Stimulated activated CD8-positive, alpha-beta memory T cell treated with anti-CD3 and anti-CD28 coated beads, Interleukin-4, amount 100 ng/mL, for 24 hours (primary cell): Measurements from ENCODE around the gene KRT6A.

Experiments
- DNase-seq: peaks from one replicate; pipeline ENCODE4 v3.0.0-alpha.2; 2020; ENCODE audit warnings: low read depth

Gene KRT6A

GRCh38 chr12:52524898-52525591 is 32.0 kb upstream of the KRT6A start:
- no peak for DNase-seq

DNA sequence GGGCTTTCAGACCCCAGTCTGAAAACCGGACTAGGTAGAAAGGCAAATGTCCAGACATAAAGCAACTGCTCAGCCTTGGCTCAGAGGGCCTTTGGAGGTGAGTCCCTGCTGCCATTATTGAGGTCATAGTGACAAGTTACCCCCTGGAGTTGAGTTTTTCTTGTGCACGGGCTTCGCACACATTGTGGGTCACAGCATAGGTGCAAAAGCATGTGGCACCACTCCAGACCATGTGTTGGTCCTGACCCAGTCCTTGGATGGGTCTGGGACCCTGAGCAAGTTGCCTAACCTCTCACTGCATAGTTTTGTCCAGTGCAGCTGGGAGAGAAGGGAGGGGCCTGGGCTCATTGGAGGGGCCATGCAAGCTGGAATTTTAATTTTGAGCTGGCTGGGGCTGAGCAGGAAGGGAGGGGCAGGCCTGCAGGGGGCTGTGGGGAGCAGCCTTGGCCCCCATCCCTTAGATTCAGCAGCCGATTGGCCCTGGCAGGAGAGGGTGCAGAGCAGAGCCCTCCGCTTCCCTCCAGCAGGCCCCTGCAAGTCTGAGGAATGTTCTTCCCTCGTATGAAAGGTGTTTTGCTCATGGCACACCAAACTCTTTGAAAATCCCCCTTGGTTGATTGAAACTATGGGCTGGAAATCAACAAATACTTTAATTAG is 31.3 kb upstream of the KRT6A start:
- DNase-seq = no peak

GRCh38 chr12:52523824-52524223 is 30.8 kb upstream of the KRT6A start:
- DNase-seq = no peak

DNA sequence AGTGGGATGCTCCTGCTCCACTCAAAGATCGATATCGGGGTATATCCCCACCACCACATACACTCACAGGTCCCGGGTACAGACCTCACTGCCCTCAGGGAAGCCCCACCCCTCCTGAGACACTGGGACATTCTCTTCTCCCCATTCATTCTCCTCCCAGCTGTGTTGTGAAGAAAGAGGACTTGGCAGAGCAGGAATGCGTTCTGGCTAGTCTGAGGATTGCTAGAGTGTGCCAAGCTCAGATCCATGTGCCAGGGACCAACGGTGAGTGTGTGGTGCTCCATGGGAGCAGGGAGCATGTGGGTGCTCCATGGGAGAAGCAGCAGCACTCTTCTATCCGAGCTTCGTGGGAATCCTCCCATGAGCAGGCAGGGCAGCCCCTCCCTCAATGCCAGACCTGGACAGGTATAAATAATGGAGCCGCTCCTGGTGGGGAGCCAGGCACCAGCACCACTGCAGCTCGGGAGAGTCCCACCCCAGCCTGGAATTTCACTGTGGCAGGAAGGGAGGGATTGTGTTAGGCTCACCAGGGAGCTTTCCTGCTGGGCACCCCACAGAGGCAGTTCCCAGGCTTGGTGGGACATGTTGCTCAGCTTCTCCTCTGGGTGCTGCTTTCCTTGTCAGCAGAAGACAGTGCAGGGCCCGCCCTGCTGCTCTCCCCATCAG is 29.4 kb upstream of the KRT6A start:
- no peak for DNase-seq

GRCh38 chr12:52521568-52522266 is 28.7 kb upstream of the KRT6A start:
- no peak for DNase-seq

- DNase-seq = no peak
These were observed 28.1 kb upstream of the KRT6A start for GRCh38 chr12:52521175-52521567.

GRCh38 chr12:52519826-52520662 is 27.0 kb upstream of the KRT6A start, which contains the start of gene KRT5:
Gene KRT5, minus strand, starts transcription at chr12:52520394. Its CDS starts 98 bp downstream, at chr12:52520296.
- no peak for DNase-seq

GRCh38 chr12:52519387-52519703 is 26.3 kb upstream of the KRT6A start:
- DNase-seq = no peak

DNA sequence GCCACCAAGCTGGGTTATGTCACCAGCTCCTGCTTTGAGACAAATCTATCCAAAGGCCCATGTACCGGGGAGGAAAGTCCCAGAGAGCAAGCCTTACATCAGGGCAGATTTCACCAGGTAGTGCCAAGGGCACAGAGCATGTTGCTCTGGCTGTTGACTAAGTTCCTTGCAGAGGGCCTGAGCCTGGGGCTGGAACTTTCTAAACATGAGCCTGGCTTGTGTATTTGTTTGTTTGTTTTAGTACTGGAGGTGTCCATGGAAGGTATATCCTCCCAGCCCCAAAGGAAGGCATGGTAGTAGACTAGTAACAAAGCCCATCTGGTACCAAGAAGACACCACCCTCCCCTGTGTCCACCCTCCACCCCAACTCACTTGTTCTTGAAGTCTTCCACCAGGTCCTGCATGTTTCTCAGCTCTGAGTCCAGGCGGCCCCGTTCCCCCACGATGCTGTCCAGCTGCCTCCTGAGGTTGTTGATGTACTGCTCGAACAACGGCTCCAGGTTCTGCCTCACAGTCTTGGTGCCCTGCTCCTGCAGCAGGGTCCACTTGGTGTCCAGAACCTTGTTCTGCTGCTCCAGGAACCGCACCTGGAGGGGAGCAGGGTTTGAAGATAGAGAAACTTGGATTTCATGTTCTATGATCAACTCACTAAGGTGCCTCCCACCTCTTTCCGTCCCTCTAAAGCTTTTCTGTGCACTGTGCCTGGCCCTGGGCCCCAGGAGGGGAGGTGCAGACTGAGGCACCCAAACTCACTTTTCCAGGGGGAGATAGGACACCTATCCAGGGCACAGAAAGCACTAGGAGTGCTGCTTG is 25.7 kb upstream of the KRT6A start:
- DNase-seq = no peak

DNA sequence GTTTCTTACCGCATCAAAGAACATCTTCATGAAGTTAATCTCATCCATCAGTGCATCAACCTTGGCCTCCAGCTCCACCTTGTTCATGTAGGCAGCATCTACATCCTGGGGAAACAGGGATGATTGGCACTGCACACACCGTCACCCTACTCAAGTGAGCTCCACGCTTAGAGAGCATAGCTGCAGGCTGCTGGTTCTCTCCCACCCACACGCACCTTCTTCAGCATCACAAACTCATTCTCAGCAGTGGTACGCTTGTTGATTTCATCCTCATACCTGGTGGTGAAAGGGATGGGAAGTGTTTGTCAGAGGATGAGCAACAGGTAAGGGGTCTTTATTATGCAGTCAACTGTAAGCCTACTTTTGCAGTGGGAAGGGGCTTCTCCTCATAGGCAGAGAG is 24.8 kb upstream of the KRT6A start:
- no peak for DNase-seq

GRCh38 chr12:52517005-52517835 is 24.2 kb upstream of the KRT6A start:
- no peak for DNase-seq

DNA sequence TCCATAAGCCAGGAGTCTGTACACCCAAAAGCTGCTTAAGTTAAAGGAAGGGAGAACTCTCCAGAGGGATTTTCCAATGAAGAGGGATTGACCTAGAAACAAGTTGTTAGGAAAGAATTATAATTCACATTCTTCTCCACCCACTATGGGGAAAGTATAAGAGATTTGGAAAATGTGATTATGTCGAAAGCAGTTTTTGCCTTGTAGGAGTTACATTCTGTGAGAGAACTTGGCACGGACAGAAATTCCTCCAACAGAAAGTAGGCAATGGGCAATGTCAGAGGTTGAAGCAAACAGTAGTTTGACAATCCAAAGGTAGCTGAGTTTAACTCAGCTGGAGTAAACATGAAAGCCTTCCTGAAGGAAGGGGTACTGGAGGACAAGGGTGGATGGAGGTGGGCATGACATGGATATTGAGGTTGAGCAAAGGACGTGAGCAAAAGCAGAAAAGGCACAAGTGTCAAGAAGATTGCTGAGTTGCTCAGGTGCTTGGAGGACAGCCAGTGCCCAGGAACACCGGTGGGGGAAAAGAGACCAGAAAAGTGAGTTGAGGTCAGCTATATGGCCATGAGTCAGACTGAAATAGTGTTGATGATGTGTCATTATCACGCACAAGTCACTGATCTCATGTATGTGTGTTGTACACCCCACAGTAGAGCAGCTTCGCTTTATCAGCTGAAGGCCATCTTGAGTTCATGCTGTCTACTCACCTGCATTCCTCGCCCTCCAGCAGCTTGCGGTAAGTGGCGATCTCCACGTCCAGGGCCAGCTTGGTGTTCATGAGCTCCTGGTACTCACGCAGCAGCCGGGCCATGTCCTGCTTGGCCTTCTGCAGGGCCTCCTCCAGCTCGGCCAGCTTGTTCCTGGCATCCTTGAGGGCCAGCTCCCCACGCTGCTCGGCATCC is 23.1 kb upstream of the KRT6A start:
- no peak for DNase-seq

GRCh38 chr12:52515319-52515646 is 22.2 kb upstream of the KRT6A start:
- DNase-seq = no peak

DNA sequence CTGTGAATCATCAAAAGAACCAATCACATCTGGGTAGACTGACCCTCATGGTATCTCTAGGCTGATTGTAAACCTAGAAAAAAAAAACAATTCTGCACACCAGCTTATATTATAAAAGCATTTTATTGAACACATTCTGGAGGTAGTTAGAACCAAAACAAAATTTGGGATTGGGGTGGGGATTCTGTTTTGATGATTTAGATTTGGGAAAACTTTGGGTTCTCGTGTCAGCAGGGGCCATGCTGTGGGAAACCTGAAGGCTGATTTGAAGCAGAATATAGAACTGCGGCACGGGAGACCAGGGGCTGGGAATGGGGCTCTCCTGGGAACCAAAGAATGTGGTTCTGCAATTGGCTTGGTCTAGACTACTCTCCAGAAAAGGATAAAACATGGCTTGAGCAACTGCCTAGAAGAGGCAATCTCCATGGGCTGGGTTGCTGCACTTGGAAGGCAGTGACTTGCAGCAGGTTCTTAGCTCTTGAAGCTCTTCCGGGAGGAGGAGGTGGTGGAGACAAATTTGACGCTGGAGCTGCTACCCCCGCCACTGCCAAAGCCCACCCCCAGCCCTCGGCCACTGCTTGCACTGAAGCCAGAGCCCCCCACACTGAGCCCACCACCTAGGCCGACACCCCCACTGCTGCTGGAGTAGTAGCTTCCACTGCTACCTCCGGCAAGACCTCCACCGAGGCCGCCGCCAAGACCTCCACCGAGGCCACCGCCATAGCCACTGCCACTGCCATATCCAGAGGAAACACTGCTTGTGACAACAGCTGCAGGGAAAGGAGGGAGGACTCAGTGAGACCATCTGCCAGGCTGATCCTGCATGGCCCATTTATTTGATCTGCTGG is 21.6 kb upstream of the KRT6A start:
- DNase-seq = no peak

DNA sequence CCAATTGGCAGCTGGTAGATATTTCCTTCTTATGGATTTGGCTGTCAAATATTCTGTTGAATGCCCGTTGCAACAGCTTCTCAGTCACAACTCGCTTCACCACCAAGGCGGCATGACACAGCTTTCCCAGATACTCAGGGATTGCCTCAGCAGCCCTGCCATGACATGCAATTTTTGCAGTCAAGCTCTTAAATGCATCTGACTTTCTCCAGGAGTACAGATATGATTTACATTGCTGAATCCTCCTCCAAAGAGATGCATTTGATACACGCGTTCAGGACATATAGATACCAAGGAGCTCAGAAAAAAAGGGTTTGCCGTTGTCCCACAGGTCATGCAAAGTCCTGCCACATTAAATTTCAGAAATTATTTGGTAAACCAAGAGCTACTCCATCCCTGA is 20.7 kb upstream of the KRT6A start:
- DNase-seq = no peak

DNA sequence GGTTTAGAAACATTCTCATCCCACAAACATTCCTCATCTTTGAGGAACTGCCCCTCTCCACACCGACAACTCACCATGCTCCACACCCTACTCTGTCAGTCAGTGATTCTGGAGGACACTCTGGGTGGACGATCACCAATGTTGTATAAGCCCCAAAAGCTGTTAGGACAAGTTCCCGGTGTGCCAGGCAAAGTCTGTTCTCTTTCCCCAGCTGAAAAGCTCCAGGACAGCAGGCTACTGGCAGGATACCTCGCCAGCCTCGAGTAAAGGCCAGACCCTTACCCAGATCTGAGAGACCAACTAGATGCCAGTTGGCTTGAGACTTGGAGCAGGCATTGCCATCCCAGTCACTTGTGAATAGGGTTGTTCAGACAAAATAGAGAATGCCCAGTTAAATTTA is 15.2 kb upstream of the KRT6A start:
- no peak for DNase-seq

- DNase-seq = no peak
These were observed 14.0 kb upstream of the KRT6A start for GRCh38 chr12:52506858-52507715.
